Astrocyte (in vitro differentiated cells and primary cell): ENCODE data around the gene SMARCC2.

Experiments
- CTCF ChIP-seq: IDR thresholded peaks from 2 replicates; pipeline ENCODE4 v1.5.1; 2011; ENCODE audit warnings: low read depth, mild to moderate bottlenecking, inconsistent platforms, low read length, moderate library complexity; ENCODE audit not compliant: insufficient read depth
- EZH2 ChIP-seq: IDR thresholded peaks from 2 replicates; pipeline ENCODE4 v1.6.1; 2012; ENCODE audit warnings: mild to moderate bottlenecking, low read length, inconsistent platforms; ENCODE audit not compliant: insufficient read depth

GRCh38 chr12:56160894-56161689 lies 28.2 kb downstream of the SMARCC2 start:
- TF ChIP-seq EZH2, result no peak
- TF ChIP-seq CTCF, result no peak
